GM12874 (cell line): ENCODE data around the gene NOC2L.

Source experiments
- CTCF ChIP-seq: IDR thresholded peaks from 2 replicates; pipeline ENCODE4 v1.5.1; 2011; ENCODE audit warnings: low read depth, mild to moderate bottlenecking, control low read depth, low read length, moderate library complexity; ENCODE audit not compliant: insufficient read depth

Gene NOC2L

GRCh38 chr1:907611-908451, 51.2 kb downstream of the NOC2L start:
- no peak for TF ChIP-seq CTCF

GRCh38 chr1:906600-907420, 52.2 kb downstream of the NOC2L start:
- no peak for TF ChIP-seq CTCF

GRCh38 chr1:905811-906599, 53.1 kb downstream of the NOC2L start:
- TF ChIP-seq CTCF, result no peak

- no peak for TF ChIP-seq CTCF
These were observed 53.8 kb downstream of the NOC2L start for GRCh38 chr1:905071-905749.

- peak; percentile 88 for TF ChIP-seq CTCF
These were observed 54.6 kb downstream of the NOC2L start for GRCh38 chr1:904310-904950.

GRCh38 chr1:903721-904271, 55.3 kb downstream of the NOC2L start:
- TF ChIP-seq CTCF, result no peak
